Measurements from ENCODE around the gene CNPY4. TPM values are rescaled to one million over a fixed set of nuclear protein-coding genes. Genes with fewer than 3 reads are reported as not detected.

The CNPY4 gene
- total RNA-seq, 1 donor from 2014 or later, result 21.7 TPM

DNA sequence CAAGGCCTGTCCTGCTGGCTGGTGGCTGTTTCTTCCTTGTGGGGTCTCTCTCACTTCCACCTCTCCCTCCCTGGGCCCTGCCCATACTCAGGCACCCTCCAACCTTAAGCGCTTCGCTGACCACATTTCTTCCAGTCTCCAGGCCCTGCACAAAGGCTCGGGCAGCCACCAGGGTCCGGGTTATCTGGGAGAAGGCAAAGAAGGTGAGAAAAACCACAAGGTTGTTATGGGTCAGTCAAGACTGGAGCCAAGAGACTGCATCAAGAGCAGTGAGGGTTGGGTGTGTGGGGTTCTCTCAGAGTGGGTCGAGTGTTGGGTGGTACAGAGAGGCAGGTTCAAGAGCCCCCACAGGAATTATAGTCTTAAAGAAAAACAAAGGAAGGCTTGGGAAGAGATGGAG, 55.1 kb downstream of the CNPY4 start:
- intact Hi-C loops (cut with micrococcal nuclease), result no loop called here
- no peak overlapping the region for H3K27ac Mint-ChIP-seq
- DNase-seq (ENCODE audit: low spot score), result no peak
- no peak overlapping the region for H3K4me3 Mint-ChIP-seq
- peaks cover 40% of the 10 kb centered on the region for H3K4me1 Mint-ChIP-seq (ENCODE audit: low read depth)
- H3K36me3 Mint-ChIP-seq (ENCODE audit: low read depth), result peaks cover 2% of the 10 kb centered on the region
- H3K27me3 Mint-ChIP-seq (ENCODE audit: insufficient read depth), result peaks cover 27% of the 10 kb centered on the region
- no peaks in the 10 kb centered on the region for H3K9me3 Mint-ChIP-seq

Other genes starting within 250 kb of the CNPY4 start
- 0.20 and 0.31 TPM in 2 replicates for gene OR2AE1, start 242.6 kb upstream of the CNPY4 start, total RNA-seq
- 22.1 and 24.1 TPM in 2 replicates for gene TRIM4, start 200.1 kb upstream of the CNPY4 start, total RNA-seq
- gene GJC3, start 190.0 kb upstream of the CNPY4 start, total RNA-seq, result 0.18 and 0.24 TPM in 2 replicates
- gene AZGP1, start 143.6 kb upstream of the CNPY4 start, total RNA-seq, result not detected in 2 replicates
- 62.5 and 63.1 TPM in 2 replicates for gene ZKSCAN1, start 104.0 kb upstream of the CNPY4 start, total RNA-seq
- 6.8 and 9.8 TPM in 2 replicates for gene ZSCAN21, start 69.9 kb upstream of the CNPY4 start, total RNA-seq
- gene ZNF3, start 37.9 kb upstream of the CNPY4 start, total RNA-seq, result 24.6 and 26.1 TPM in 2 replicates
- 101 and 115 TPM in 2 replicates for gene COPS6, start 30.7 kb upstream of the CNPY4 start, total RNA-seq
- gene MCM7, start 18.2 kb upstream of the CNPY4 start, total RNA-seq, result 447 and 452 TPM in 2 replicates
- gene AP4M1, start 18.0 kb upstream of the CNPY4 start, total RNA-seq, result 12.3 and 15.9 TPM in 2 replicates
- gene TAF6, start 276 bp upstream of the CNPY4 start, total RNA-seq, result 72.9 and 79.2 TPM in 2 replicates
- 4.1 and 5.5 TPM in 2 replicates for gene MBLAC1, start 7.3 kb downstream of the CNPY4 start, total RNA-seq
- 119 and 133 TPM in 2 replicates for gene LAMTOR4, start 29.3 kb downstream of the CNPY4 start, total RNA-seq
- 43.9 and 44.3 TPM in 2 replicates for gene TRAPPC14, start 39.1 kb downstream of the CNPY4 start, total RNA-seq
- gene GAL3ST4, start 49.0 kb downstream of the CNPY4 start, total RNA-seq, result 1.3 and 1.5 TPM in 2 replicates
- gene GPC2, start 57.7 kb downstream of the CNPY4 start, total RNA-seq, result 3.9 and 4.8 TPM in 2 replicates
- 25.0 and 30.6 TPM in 2 replicates for gene STAG3, start 58.3 kb downstream of the CNPY4 start, total RNA-seq
- gene PVRIG, start 100.3 kb downstream of the CNPY4 start, total RNA-seq, result 30.5 and 31.2 TPM in 2 replicates
- gene SPDYE3, start 188.1 kb downstream of the CNPY4 start, total RNA-seq, result not detected in 2 replicates
- 82.6 and 83.9 TPM in 2 replicates for gene PILRB, start 238.5 kb downstream of the CNPY4 start, total RNA-seq